KBM-7 (cell line): ENCODE results near the gene DYNLRB1.

Source experiments
- DNase-seq: peaks from one replicate; pipeline ENCODE4 v3.0.0-alpha.2; 2015
- in situ Hi-C: fragments of 300-500 bp; cut with MboI; formaldehyde crosslinking; loops from 2 replicates; pipeline ENCODE4 v1.14.3; 2020; ENCODE audit warnings: low sequenced_read_pairs, low pct_unique_long_range_greater_than_20kb, mixed read lengths

DYNLRB1 gene

DNA sequence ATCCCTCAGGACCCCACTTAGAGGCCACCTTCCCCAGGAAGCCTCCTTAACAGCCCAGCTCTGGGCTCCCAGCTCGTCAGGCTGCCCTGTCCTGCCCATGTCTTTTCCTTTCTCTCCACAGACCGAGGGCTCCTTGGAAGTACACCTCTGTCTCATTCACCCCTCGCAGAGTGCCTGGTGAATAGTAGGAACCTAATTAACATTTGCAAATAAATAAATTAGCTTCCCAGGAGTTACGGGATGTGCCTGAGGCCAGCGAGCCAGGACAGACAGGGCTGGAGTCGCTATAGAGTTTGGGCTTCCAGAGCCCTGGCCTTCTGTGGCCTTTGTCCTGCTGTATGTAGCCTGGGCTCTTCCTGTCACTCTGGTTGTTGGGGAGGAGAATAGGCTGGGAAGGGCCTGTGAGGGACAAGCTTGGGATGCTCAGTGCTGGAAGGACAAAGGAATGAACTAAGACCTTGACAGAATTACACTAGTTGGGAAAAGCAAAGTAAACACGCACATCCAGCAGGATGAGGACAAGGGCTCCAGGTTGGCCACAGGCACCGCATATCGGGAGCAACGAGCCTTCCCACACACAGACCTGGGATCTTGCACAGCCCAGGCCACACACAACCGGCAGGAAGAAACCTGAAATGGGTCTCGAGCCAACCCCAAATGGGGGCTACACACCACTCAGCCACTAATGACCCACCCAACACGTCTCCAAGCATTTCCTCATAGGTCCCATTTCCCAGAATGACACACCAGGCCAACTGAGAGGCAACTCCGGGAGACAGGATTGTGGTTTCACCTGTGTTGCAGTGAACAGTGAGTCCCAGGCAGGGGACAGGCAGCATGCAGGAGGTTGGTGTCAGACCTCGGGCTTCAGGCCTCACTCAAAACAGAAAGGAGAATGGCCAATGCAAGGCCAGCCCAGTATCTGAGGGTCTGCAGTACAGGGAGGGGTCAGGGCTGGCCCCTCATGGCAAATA is 52.0 kb downstream of the DYNLRB1 start:
- in situ Hi-C loops: no loop called here
- DNase-seq: no peak

DNA sequence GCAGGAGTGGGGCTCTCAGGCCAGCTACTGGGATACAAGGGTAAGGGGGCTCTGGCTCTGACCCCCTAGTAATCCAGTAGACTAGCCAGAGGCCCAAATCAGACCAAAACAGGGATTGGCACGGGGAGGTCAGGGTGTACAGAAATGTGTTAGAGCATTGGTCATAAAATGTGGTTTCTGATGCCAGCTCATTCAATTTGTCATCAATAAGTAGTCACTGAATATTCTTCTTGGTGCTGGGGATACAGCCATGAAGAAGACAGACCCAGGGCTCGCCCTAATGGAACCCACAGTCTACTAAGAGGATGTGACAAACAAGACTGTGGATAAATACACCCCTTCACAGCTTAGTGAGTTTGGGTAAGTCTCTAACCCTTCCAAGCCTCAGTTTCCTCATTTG is 53.4 kb downstream of the DYNLRB1 start:
- in situ Hi-C loops: no loop called here
- no peak for DNase-seq

- DNase-seq: peak; percentile 85
- in situ Hi-C loops: no loop called here
Measured at GRCh38 chr20:34570859-34571306, 54.7 kb downstream of the DYNLRB1 start.

DNA sequence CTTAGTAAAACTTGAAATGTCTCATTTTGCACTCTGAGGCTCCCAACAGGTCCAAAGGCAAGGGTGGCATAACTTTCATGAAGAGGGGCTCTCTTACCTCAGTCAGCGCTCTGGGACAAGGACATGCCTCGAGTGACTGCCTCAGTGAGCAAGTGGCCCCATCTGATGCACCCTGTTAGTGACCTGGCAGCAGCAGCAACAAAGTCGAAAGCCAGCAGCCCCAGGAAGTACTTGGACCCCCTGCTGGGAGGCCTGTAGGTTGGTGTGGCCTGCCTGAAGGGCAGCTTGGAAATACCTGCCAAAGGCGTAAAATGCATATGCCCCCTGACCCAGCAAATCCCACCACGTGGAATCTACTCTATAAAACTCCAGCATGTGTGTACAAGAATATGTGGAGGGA is 55.5 kb downstream of the DYNLRB1 start:
- no peak for DNase-seq
- in situ Hi-C loops: no loop called here

GRCh38 chr20:34573541-34574300 is 57.5 kb downstream of the DYNLRB1 start:
- DNase-seq: no peak

DNA sequence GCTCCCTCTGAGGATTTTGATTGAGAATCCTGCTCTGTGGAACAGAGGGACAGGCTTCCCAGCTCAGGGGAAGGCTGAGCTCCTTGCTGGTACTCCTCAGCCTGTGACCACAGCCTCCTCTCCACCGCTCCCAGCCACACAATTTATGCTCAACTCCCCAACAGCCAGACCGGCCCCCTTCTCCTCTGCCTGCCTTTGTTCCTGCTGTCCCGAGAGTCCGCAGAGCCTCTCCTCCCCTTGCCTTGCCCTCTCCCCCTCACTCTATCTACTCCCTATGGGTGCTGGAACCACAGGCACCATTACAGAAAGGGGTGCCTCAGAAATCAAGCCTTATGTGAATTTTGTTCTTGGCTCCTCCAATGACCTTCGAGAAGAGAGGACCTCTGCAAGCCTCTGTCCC is 58.2 kb downstream of the DYNLRB1 start:
- in situ Hi-C loops: no loop called here
- no peak for DNase-seq

More at GRCh38 chr20:34573541-34574300, 57.5 kb downstream of the DYNLRB1 start:
- in situ Hi-C loops: no loop called here

- in situ Hi-C loops: no loop called here
- DNase-seq: no peak
Measured at GRCh38 chr20:34574861-34575260, 58.6 kb downstream of the DYNLRB1 start.

DNA sequence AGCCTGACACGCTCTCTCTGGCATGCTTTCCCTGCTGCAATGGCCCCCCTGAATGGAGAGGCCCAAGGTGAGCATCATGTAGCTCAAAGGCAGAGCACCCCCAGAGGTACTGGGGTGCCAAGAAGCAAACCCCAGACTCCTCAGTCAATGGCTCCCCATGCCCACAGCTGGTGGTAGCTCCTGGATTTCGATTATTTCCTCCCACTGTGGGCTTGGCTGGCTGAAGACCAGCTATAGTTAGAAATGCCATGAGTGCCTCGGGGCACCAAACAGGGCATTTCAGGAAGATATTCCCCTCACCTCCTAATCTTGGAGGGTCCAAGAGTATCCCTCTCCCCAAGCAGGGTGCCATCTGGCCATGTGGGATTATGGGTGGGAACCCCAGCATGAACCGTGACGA is 59.0 kb downstream of the DYNLRB1 start:
- in situ Hi-C loops: no loop called here
- DNase-seq: no peak

- DNase-seq: no peak
- in situ Hi-C loops: no loop called here
Measured at GRCh38 chr20:34575756-34576155, 59.5 kb downstream of the DYNLRB1 start.

DNA sequence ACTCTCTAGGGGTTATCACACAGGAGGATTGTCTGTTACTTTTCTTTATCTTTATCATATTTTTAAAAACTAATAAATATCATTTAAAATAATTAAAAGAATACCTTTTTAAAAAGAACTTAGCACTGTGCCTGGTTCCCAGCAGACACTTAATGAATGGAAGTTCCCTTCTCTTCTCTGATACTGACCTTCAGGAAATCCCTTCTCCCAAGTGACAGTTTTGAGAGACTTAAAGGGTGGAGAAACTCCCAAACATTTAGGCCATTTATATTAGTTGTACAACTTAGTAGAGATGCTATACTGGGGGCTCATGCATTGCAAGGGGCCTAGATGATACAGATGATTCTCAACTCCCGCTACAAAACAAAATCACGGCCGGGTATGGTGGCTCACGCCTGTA is 60.8 kb downstream of the DYNLRB1 start:
- in situ Hi-C loops: no loop called here

DNA sequence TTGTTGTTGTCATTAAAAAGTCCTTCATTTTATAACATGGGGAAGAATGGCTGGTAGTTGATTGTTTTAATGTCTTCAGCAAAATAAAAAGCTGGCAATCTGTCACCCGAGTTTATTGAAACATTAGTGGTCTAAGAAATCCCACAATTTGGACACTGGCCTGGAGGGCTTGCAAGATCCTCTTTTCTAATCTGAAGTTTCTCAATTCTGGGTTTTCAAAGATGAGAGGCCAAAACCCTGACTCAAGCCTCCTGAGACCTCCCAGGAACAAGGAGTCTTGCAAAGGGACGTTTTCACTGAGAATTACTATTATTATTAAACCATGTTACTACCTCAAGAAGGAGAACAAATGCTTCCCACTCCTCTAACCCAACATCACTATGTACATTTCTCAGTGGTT is 61.8 kb downstream of the DYNLRB1 start:
- DNase-seq: no peak

More for the DNA sequence above, 60.8 kb downstream of the DYNLRB1 start:
- no peak for DNase-seq

DNA sequence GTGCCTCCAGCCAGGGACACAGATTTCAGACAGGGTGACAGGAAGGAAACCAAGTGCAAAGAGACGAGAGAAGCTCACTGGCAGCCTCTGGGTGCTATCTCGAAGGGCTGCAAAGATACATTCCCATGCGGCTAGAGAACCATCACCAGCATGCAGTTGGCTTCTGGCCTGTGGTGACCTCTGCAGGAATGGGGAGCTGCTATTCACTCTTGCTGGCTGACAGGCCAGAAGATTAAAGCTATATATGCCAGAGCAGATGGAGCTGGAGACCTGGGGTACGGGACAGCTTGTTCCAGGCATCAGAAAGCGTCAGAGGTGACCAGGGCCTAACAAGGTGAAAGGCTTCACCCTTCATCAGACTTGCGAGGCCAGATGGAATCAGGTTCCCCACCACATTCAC is 62.3 kb downstream of the DYNLRB1 start:
- DNase-seq: no peak
- in situ Hi-C loops: no loop called here

More for the DNA sequence above, 61.8 kb downstream of the DYNLRB1 start:
- in situ Hi-C loops: no loop called here

GRCh38 chr20:34579191-34579978 is 63.2 kb downstream of the DYNLRB1 start:
- in situ Hi-C loops: no loop called here
- DNase-seq: no peak

DNA sequence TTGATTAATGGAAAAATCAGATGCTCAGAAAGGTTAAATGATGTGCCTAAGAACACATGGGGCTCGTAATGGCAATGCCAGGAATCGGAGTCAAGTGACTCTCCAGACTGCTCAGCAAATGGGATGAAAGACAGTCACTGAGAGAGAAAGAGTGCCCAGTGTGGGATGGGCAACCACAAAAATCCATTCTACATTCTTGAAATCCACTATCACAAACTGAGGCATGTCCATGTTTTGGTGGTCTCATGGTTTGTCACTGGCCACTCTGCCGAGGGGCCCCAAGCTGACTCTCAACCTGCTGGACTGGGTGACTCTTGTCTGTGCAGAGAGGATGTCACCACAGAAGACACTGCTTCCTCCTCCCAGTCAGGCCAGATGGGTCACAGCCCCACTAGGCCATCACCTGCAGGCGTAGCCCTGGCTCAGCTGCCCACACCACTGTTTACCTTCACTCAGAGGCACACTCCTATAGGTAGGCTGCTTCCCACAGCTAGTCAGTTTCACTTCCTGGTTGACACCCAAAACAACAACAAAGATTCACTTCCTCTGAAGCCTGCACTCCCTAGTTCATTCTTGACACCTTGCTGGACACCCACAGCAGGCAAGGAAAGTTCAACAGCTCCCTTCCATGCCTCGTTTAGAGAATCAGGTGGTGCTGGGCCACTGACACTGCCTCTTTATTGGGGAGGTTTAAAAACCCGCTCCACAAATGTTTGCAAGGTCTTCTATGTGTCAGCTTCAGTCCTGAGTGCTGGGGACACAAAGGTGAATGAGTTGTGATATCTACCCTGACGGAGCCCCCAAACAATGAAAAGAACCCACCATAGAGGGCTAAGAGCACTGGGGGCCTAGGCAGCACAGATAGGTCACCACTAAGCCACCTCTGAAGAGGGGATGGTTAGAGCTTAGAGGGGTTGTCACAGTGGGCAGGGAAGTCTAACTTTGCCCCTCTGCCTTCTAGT is 64.0 kb downstream of the DYNLRB1 start:
- in situ Hi-C loops: no loop called here
- DNase-seq: no peak

- DNase-seq: no peak
- in situ Hi-C loops: no loop called here
Measured at GRCh38 chr20:34581341-34582184, 65.3 kb downstream of the DYNLRB1 start.

- DNase-seq: no peak
- in situ Hi-C loops: no loop called here
Measured at GRCh38 chr20:34582221-34582620, 66.0 kb downstream of the DYNLRB1 start.

GRCh38 chr20:34582911-34583310 is 66.7 kb downstream of the DYNLRB1 start:
- in situ Hi-C loops: no loop called here
- DNase-seq: no peak
